Fibroblast of lung (primary cell): ENCODE results near the gene MMP3. TPM values are rescaled to one million over a fixed set of nuclear protein-coding genes. Genes with fewer than 3 reads are reported as not detected.
A peak's percentile ranks its signal among the peaks of the same experiment; 100 is the strongest.

ENCODE experiments used
- DNase-seq, 2 donors: peaks; one replicate each; pipeline versions ENCODE4 v3.0.0 to v3.0.0-alpha.2; 2010; ENCODE audit warnings: low read depth in 2 of 2
- H2AFZ ChIP-seq: 2 replicates; pipeline ENCODE4 v1.5.1; 2012; ENCODE audit warnings: low read length, control low read depth, inconsistent platforms
- H3K27ac ChIP-seq: 2 replicates; pipeline ENCODE4 v1.5.1; 2011; ENCODE audit warnings: low read length, control low read depth; ENCODE audit not compliant: insufficient read depth
- H3K27me3 ChIP-seq: 2 replicates; pipeline ENCODE4 v1.5.1; 2011; ENCODE audit warnings: mild to moderate bottlenecking, low read length; ENCODE audit not compliant: control insufficient read depth, insufficient read depth
- H3K36me3 ChIP-seq: 2 replicates; pipeline ENCODE4 v1.5.1; 2011; ENCODE audit warnings: low read length; ENCODE audit not compliant: control insufficient read depth, insufficient read depth
- H3K4me1 ChIP-seq: 2 replicates; pipeline ENCODE4 v1.5.1; 2011; ENCODE audit warnings: low read length; ENCODE audit not compliant: control insufficient read depth, insufficient read depth; ENCODE audit errors: extremely low read depth
- H3K4me2 ChIP-seq: 2 replicates; pipeline ENCODE4 v1.5.1; 2011; ENCODE audit warnings: low read length, control low read depth; ENCODE audit not compliant: insufficient read depth; ENCODE audit errors: extremely low read depth
- H3K4me3 ChIP-seq, 4 experiments: fragments of 200-600 bp in 1 of 4; sonication (generic) in 1 of 4; replicated peaks in 1 of 4; 2 replicates each; pipeline ENCODE4 v1.5.1; 2011 to 2016; ENCODE audit warnings: low read length in 4 of 4, low read depth in 3 of 4, mild to moderate bottlenecking in 3 of 4, control low read depth in 2 of 4, inconsistent platforms in 1 of 4, mixed read lengths in 1 of 4; ENCODE audit not compliant: insufficient read depth in 1 of 4; ENCODE audit errors: control extremely low read depth in 1 of 4
- H3K79me2 ChIP-seq: 2 replicates; pipeline ENCODE4 v1.5.1; 2012; ENCODE audit warnings: mild to moderate bottlenecking, low read length, inconsistent platforms; ENCODE audit not compliant: control insufficient read depth, insufficient read depth
- H3K9ac ChIP-seq: 2 replicates; pipeline ENCODE4 v1.5.1; 2011; ENCODE audit warnings: mild to moderate bottlenecking, low read length, control low read depth; ENCODE audit not compliant: insufficient read depth
- H3K9me3 ChIP-seq: 2 replicates; pipeline ENCODE4 v1.5.1; 2012; ENCODE audit warnings: low read depth, low read length; ENCODE audit not compliant: control insufficient read depth, insufficient read depth
- H4K20me1 ChIP-seq: 2 replicates; pipeline ENCODE4 v1.5.1; 2011; ENCODE audit warnings: low read length; ENCODE audit not compliant: control insufficient read depth, insufficient read depth; ENCODE audit errors: extremely low read depth
- EZH2 ChIP-seq: IDR thresholded peaks from 2 replicates; pipeline ENCODE4 v1.5.1; 2012; ENCODE audit warnings: low read length, control low read depth, mild to moderate bottlenecking; ENCODE audit errors: missing control alignments
- polyA plus RNA-seq, 2 donors: library from polyadenylated mRNA; depleted of rRNA in 1 of 2; stranded (reverse) in 1 of 2; unstranded in 1 of 2; fragments of >200 nt; gene quantifications; 2 replicates each; pipeline ENCODE4 v1.2.1, GENCODE V29; 2011 to 2012; ENCODE audit warnings: missing spikeins in 1 of 2
- total RNA-seq: library from RNA; depleted of rRNA; stranded (reverse); fragments of >200 nt; gene quantifications from 2 replicates; pipeline ENCODE4 v1.2.1, GENCODE V29; 2014
- TF ChIP-seq, protein P1 (sequence below), 2 donors: IDR thresholded peaks in 1 of 2; conservative IDR thresholded peaks in 1 of 2; 1 replicate in 1 of 2; 2 replicates in 1 of 2; pipeline ENCODE4 v1.5.1; 2011 to 2012; ENCODE audit warnings: low read length in 2 of 2, control low read depth in 1 of 2, inconsistent platforms in 1 of 2, low read depth in 1 of 2, mild to moderate bottlenecking in 1 of 2

MMP3 gene
- total and polyA plus RNA-seq, 2 donors (not counting 1 experiment from before 2014, with no cell fraction given): 19.1 to 47.1 TPM

- no peaks in the 10 kb centered on the region for H3K9me3 ChIP-seq
- H3K4me2 ChIP-seq: no peak overlapping the region
- peaks cover 2% of the 10 kb centered on the region for H3K4me1 ChIP-seq
- no peak overlapping the region for H3K27ac ChIP-seq
- no peak overlapping the region for H3K4me3 ChIP-seq
- no peaks in the 10 kb centered on the region for H4K20me1 ChIP-seq
- H2AFZ ChIP-seq: no peak overlapping the region
- no peaks in the 10 kb centered on the region for H3K79me2 ChIP-seq
- no peak overlapping the region for H3K9ac ChIP-seq
- H3K36me3 ChIP-seq: no peaks in the 10 kb centered on the region
- TF ChIP-seq EZH2: no peak
- TF ChIP-seq, protein P1, sequence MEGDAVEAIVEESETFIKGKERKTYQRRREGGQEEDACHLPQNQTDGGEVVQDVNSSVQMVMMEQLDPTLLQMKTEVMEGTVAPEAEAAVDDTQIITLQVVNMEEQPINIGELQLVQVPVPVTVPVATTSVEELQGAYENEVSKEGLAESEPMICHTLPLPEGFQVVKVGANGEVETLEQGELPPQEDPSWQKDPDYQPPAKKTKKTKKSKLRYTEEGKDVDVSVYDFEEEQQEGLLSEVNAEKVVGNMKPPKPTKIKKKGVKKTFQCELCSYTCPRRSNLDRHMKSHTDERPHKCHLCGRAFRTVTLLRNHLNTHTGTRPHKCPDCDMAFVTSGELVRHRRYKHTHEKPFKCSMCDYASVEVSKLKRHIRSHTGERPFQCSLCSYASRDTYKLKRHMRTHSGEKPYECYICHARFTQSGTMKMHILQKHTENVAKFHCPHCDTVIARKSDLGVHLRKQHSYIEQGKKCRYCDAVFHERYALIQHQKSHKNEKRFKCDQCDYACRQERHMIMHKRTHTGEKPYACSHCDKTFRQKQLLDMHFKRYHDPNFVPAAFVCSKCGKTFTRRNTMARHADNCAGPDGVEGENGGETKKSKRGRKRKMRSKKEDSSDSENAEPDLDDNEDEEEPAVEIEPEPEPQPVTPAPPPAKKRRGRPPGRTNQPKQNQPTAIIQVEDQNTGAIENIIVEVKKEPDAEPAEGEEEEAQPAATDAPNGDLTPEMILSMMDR (conservative IDR thresholded peaks at IDR 0.05 in 1 of 2, IDR thresholded peaks at IDR 0.05 in 1 of 2; ENCODE audit: low read depth in 1 of 2, low read length in 2 of 2): no peak
- no peaks in the 10 kb centered on the region for H3K27me3 ChIP-seq
- DNase-seq: no peak
Measured at GRCh38 chr11:102883141-102883540, 39.7 kb upstream of the MMP3 start.

DNA sequence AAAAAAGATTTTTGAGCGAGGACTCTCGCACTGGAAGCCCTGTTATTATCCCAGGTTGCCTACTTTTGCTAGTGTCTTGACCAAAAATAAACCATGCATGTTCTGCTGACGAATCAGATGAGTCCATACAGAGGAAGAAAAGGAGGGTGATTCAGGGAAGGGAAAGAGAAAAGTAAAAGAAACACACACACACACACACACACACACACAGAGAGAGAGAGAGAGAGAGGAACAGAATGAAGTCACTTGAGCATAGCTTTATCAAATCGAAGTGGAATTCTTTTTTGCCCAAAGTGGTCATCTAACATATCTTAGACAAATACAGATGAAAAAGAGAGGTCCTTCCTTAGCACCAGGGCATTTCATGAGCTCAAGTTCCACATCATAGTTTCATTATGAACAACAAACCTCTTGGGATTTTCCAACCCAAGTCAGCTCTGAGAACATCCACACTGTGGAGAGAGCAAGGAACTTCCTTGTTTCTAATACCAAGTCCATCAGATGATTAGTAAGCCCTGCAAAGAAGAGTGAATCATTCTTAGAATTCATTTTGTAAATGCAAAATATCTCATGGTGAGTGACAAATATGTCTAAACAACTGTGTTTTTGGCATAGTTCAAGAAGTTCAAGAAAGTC, 39.1 kb upstream of the MMP3 start:
- no peak overlapping the region for H3K4me3 ChIP-seq
- no peaks in the 10 kb centered on the region for H3K27me3 ChIP-seq
- no peaks in the 10 kb centered on the region for H3K36me3 ChIP-seq
- no peaks in the 10 kb centered on the region for H3K79me2 ChIP-seq
- peak in 1 of 2 donors; percentile 51 for DNase-seq
- H3K27ac ChIP-seq: no peak overlapping the region
- TF ChIP-seq, protein P1 (conservative IDR thresholded peaks at IDR 0.05 in 1 of 2, IDR thresholded peaks at IDR 0.05 in 1 of 2; ENCODE audit: low read depth in 1 of 2, low read length in 2 of 2): no peak
- no peak for TF ChIP-seq EZH2
- no peak overlapping the region for H3K4me2 ChIP-seq
- H3K9me3 ChIP-seq: no peaks in the 10 kb centered on the region
- no peaks in the 10 kb centered on the region for H4K20me1 ChIP-seq
- peak overlapping the region; percentile 3 for H2AFZ ChIP-seq
- H3K9ac ChIP-seq: no peak overlapping the region
- peaks cover 2% of the 10 kb centered on the region for H3K4me1 ChIP-seq

DNA sequence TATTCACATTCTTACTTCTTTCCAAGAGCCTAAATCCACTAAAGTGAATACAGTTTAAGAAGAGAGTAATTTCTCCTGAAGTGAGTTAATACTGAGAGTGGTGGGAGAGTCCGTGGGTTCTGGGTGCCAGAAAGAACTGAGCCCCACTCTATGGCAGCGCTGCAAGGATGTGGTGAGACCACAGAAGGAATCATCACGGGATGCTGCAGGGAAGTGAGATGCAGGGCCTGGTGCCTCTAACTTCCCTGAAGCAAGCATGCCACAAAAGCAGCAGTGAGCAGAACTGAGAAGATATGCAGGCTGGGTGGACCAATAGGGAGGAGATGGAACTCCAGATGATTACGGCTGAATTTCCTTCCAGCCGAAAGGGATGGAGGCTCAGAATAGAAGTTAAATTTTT, 36.4 kb upstream of the MMP3 start:
- Histone ChIP-seq H2AFZ (no peak overlapping the region), H3K4me3 (no peak overlapping the region), H3K9me3 (no peaks in the 10 kb centered on the region), H3K27me3 (no peaks in the 10 kb centered on the region), H3K9ac (no peak overlapping the region), H3K79me2 (no peaks in the 10 kb centered on the region), H4K20me1 (no peaks in the 10 kb centered on the region), H3K27ac (no peak overlapping the region), H3K4me1 (peaks cover 2% of the 10 kb centered on the region), H3K36me3 (no peaks in the 10 kb centered on the region), H3K4me2 (no peak overlapping the region)
- TF ChIP-seq, protein P1 (conservative IDR thresholded peaks at IDR 0.05 in 1 of 2, IDR thresholded peaks at IDR 0.05 in 1 of 2; ENCODE audit: low read depth in 1 of 2, low read length in 2 of 2): no peak
- no peak for TF ChIP-seq EZH2
- no peak for DNase-seq
